Tibial nerve (tissue), 4 donors: Measurements from ENCODE around the gene COL19A1.

Experiments
- CTCF ChIP-seq, 5 experiments: fragments of 200-600 bp in 3 of 5; fragments of 450-650 bp in 2 of 5; sonication (generic) in 3 of 5; IDR thresholded peaks; one replicate each; pipeline ENCODE4 v1.5.1; 2016 to 2019; ENCODE audit warnings: antibody characterized with exemption in 5 of 5, mild to moderate bottlenecking in 3 of 5, moderate library complexity in 2 of 5
- EP300 ChIP-seq, 2 donors: sonication (generic); formaldehyde crosslinking; IDR thresholded peaks; one replicate each; pipeline ENCODE4 v1.6.1; 2017; ENCODE audit warnings: antibody characterized with exemption in 2 of 2, mild to moderate bottlenecking in 1 of 2
- POLR2A ChIP-seq, 2 donors: fragments of 450-650 bp; IDR thresholded peaks; one replicate each; pipeline ENCODE4 v1.6.1; 2017; ENCODE audit warnings: antibody characterized with exemption in 2 of 2, mild to moderate bottlenecking in 2 of 2, moderate library complexity in 2 of 2

GRCh38 chr6:69988458-69989126 lies 122.2 kb downstream of the COL19A1 start:
- TF ChIP-seq EP300 (IDR thresholded peaks at IDR 0.05) (no peak), POLR2A (IDR thresholded peaks at IDR 0.05) (no peak), CTCF (IDR thresholded peaks at IDR 0.05) (no peak)
